Left forelimb (tissue), 1 donor: ENCODE results near the gene CD63.
"Not testable (repeated sequence)": the region's sequence is repeated elsewhere in the genome, so short reads cannot be mapped to it uniquely, and the experiment has no call there.

ENCODE experiments used
- DNase-seq: peaks from one replicate; pipeline ENCODE4 v3.0.0-alpha.2; 2018; ENCODE audit warnings: low spot score

The CD63 gene

GRCh38 chr12:55728939-55729818 lies at the start of gene CD63:
TSS of gene CD63 (minus strand) at chr12:55729009. CDS start at chr12:55728341, 668 bp downstream.
- DNase-seq: peak; percentile 95

- DNase-seq: no peak
These were observed 49.0 kb upstream of the CD63 start for GRCh38 chr12:55777856-55778255.

GRCh38 chr12:55771736-55772135 lies 42.9 kb upstream of the CD63 start:
- DNase-seq: no peak

GRCh38 chr12:55767156-55767555 lies 38.3 kb upstream of the CD63 start:
- no peak for DNase-seq

GRCh38 chr12:55765736-55766290 lies 37.0 kb upstream of the CD63 start:
- no peak for DNase-seq

GRCh38 chr12:55762646-55763045 lies 33.8 kb upstream of the CD63 start:
- no peak for DNase-seq

- DNase-seq: no peak
These were observed 31.9 kb upstream of the CD63 start for GRCh38 chr12:55760663-55761062.

- not testable (repeated sequence) for DNase-seq
These were observed 29.8 kb upstream of the CD63 start for GRCh38 chr12:55758575-55758974.

GRCh38 chr12:55757701-55758100 lies 28.9 kb upstream of the CD63 start:
- DNase-seq: no peak

- DNase-seq: no peak
These were observed 26.4 kb upstream of the CD63 start for GRCh38 chr12:55755246-55755645.

GRCh38 chr12:55748230-55748993 lies 19.6 kb upstream of the CD63 start:
- DNase-seq: no peak

GRCh38 chr12:55746913-55747231 lies 18.1 kb upstream of the CD63 start:
- no peak for DNase-seq

GRCh38 chr12:55746174-55746912 lies 17.5 kb upstream of the CD63 start:
- no peak for DNase-seq

- no peak for DNase-seq
These were observed 16.8 kb upstream of the CD63 start for GRCh38 chr12:55745361-55746173.

- no peak for DNase-seq
These were observed 15.7 kb upstream of the CD63 start for GRCh38 chr12:55744340-55745030.

GRCh38 chr12:55743406-55744339 lies 14.9 kb upstream of the CD63 start:
- no peak for DNase-seq

GRCh38 chr12:55742719-55743405 lies 14.1 kb upstream of the CD63 start, which contains the start of gene GDF11:
TSS of gene GDF11 (plus strand) at chr12:55743122. CDS start at chr12:55743317, 195 bp downstream.
- DNase-seq: peak; percentile 92

- no peak for DNase-seq
These were observed 13.3 kb upstream of the CD63 start for GRCh38 chr12:55741931-55742680.
